Liver (tissue), 3 donors: ENCODE measurements around the gene JAM3.

ENCODE experiments used
- FOXA1 ChIP-seq: IDR thresholded peaks from 2 replicates; pipeline ENCODE4 v1.6.1; 2016; ENCODE audit warnings: antibody characterized with exemption
- GABPA ChIP-seq, 2 donors: IDR thresholded peaks in 1 of 2; conservative IDR thresholded peaks in 1 of 2; 2 replicates each; pipeline ENCODE4 v1.6.1; 2016; ENCODE audit warnings: antibody characterized with exemption in 2 of 2, mild to moderate bottlenecking in 1 of 2, moderate library complexity in 1 of 2
- JUND ChIP-seq, 2 donors: IDR thresholded peaks; 2 replicates each; pipeline ENCODE4 v1.6.1; 2016; ENCODE audit warnings: antibody characterized with exemption in 2 of 2
- RAD21 ChIP-seq, 2 donors: IDR thresholded peaks; 2 replicates each; pipeline ENCODE4 v1.6.1; 2016; ENCODE audit warnings: antibody characterized with exemption in 2 of 2, mild to moderate bottlenecking in 2 of 2
- RXRA ChIP-seq, 2 donors: IDR thresholded peaks; 2 replicates each; pipeline ENCODE4 v1.6.1; 2017 to 2018; ENCODE audit warnings: antibody characterized with exemption in 2 of 2, mild to moderate bottlenecking in 1 of 2
- SP1 ChIP-seq: IDR thresholded peaks from 2 replicates; pipeline ENCODE4 v1.6.1; 2018; ENCODE audit warnings: antibody characterized with exemption, mild to moderate bottlenecking
- TAF1 ChIP-seq: conservative IDR thresholded peaks from 2 replicates; pipeline ENCODE4 v1.6.1; 2016; ENCODE audit warnings: antibody characterized with exemption, mild to moderate bottlenecking
- YY1 ChIP-seq: IDR thresholded peaks from 2 replicates; pipeline ENCODE4 v1.6.1; 2016; ENCODE audit warnings: antibody characterized with exemption, mild to moderate bottlenecking
- TF ChIP-seq, protein P1 (sequence below): fragments of 150-350 bp; IDR thresholded peaks from 2 replicates; pipeline ENCODE4 v1.5.1; 2017; ENCODE audit warnings: improper control_type of control experiment, low read depth, low read length; ENCODE audit not compliant: missing input control
- TF ChIP-seq, protein P2 (sequence below): IDR thresholded peaks from 2 replicates; pipeline ENCODE4 v1.6.1; 2016; ENCODE audit warnings: antibody characterized with exemption, mild to moderate bottlenecking
- TF ChIP-seq, protein P3 (sequence below): IDR thresholded peaks from 2 replicates; pipeline ENCODE4 v1.6.1; 2016; ENCODE audit warnings: antibody characterized with exemption
- TF ChIP-seq, protein P4 (sequence below): IDR thresholded peaks from 2 replicates; pipeline ENCODE4 v1.6.1; 2016; ENCODE audit warnings: antibody characterized with exemption
- TF ChIP-seq, protein P5 (sequence below): IDR thresholded peaks from 2 replicates; pipeline ENCODE4 v1.6.1; 2016; ENCODE audit warnings: antibody characterized with exemption
- donor health status: healthy.
- donor health status: healthy.

DNA sequence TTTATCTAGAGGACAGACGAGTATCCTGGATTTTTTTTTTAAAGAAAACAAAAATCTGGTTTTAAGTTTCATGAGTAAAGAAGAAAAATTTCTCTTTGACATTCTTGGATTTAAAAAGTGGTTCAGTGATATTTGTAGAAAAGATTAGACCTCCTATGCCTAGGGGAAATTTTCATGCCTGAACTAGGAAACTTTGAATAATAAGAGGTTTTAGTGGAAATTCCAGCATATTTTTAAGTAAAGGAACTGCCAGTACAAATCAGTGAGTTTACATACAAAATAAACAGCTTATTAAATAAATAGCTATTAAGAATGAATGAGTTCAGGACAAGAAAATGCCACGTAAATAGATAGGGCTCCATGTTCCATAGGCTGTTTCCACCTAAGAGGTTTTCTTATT is 17.5 kb downstream of the JAM3 start:
- TF ChIP-seq, protein P1, sequence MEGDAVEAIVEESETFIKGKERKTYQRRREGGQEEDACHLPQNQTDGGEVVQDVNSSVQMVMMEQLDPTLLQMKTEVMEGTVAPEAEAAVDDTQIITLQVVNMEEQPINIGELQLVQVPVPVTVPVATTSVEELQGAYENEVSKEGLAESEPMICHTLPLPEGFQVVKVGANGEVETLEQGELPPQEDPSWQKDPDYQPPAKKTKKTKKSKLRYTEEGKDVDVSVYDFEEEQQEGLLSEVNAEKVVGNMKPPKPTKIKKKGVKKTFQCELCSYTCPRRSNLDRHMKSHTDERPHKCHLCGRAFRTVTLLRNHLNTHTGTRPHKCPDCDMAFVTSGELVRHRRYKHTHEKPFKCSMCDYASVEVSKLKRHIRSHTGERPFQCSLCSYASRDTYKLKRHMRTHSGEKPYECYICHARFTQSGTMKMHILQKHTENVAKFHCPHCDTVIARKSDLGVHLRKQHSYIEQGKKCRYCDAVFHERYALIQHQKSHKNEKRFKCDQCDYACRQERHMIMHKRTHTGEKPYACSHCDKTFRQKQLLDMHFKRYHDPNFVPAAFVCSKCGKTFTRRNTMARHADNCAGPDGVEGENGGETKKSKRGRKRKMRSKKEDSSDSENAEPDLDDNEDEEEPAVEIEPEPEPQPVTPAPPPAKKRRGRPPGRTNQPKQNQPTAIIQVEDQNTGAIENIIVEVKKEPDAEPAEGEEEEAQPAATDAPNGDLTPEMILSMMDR: no peak
- TF ChIP-seq, protein P2, sequence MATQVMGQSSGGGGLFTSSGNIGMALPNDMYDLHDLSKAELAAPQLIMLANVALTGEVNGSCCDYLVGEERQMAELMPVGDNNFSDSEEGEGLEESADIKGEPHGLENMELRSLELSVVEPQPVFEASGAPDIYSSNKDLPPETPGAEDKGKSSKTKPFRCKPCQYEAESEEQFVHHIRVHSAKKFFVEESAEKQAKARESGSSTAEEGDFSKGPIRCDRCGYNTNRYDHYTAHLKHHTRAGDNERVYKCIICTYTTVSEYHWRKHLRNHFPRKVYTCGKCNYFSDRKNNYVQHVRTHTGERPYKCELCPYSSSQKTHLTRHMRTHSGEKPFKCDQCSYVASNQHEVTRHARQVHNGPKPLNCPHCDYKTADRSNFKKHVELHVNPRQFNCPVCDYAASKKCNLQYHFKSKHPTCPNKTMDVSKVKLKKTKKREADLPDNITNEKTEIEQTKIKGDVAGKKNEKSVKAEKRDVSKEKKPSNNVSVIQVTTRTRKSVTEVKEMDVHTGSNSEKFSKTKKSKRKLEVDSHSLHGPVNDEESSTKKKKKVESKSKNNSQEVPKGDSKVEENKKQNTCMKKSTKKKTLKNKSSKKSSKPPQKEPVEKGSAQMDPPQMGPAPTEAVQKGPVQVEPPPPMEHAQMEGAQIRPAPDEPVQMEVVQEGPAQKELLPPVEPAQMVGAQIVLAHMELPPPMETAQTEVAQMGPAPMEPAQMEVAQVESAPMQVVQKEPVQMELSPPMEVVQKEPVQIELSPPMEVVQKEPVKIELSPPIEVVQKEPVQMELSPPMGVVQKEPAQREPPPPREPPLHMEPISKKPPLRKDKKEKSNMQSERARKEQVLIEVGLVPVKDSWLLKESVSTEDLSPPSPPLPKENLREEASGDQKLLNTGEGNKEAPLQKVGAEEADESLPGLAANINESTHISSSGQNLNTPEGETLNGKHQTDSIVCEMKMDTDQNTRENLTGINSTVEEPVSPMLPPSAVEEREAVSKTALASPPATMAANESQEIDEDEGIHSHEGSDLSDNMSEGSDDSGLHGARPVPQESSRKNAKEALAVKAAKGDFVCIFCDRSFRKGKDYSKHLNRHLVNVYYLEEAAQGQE: no peak
- TF ChIP-seq, protein P3, sequence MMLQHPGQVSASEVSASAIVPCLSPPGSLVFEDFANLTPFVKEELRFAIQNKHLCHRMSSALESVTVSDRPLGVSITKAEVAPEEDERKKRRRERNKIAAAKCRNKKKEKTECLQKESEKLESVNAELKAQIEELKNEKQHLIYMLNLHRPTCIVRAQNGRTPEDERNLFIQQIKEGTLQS: no peak
- TF ChIP-seq RAD21 (IDR thresholded peaks at IDR 0.05) (no peak), TAF1 (no peak), SP1 (no peak), JUND (IDR thresholded peaks at IDR 0.05) (no peak), GABPA (IDR thresholded peaks at IDR 0.05 in 1 of 2, conservative IDR thresholded peaks at IDR 0.05 in 1 of 2) (no peak), RXRA (IDR thresholded peaks at IDR 0.05) (no peak), YY1 (no peak), FOXA1 (no peak)
- TF ChIP-seq, protein P4, sequence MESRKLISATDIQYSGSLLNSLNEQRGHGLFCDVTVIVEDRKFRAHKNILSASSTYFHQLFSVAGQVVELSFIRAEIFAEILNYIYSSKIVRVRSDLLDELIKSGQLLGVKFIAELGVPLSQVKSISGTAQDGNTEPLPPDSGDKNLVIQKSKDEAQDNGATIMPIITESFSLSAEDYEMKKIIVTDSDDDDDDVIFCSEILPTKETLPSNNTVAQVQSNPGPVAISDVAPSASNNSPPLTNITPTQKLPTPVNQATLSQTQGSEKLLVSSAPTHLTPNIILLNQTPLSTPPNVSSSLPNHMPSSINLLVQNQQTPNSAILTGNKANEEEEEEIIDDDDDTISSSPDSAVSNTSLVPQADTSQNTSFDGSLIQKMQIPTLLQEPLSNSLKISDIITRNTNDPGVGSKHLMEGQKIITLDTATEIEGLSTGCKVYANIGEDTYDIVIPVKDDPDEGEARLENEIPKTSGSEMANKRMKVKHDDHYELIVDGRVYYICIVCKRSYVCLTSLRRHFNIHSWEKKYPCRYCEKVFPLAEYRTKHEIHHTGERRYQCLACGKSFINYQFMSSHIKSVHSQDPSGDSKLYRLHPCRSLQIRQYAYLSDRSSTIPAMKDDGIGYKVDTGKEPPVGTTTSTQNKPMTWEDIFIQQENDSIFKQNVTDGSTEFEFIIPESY: no peak
- TF ChIP-seq, protein P5, sequence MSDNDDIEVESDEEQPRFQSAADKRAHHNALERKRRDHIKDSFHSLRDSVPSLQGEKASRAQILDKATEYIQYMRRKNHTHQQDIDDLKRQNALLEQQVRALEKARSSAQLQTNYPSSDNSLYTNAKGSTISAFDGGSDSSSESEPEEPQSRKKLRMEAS: no peak
